AG09319 (cell line): ENCODE measurements around the gene UGT1A7.
A peak's percentile ranks its signal among the peaks of the same experiment; 100 is the strongest.

Experiments
- DNase-seq: peaks from one replicate; pipeline ENCODE4 v3.0.0-alpha.2; 2010; ENCODE audit warnings: low read depth; ENCODE audit errors: extremely low read depth
- CTCF ChIP-seq: IDR thresholded peaks from 2 replicates; pipeline ENCODE4 v1.5.1; 2011; ENCODE audit warnings: low read depth, mild to moderate bottlenecking, inconsistent platforms, low read length, moderate library complexity

UGT1A7 gene

GRCh38 chr2:233702238-233702637 lies 20.5 kb downstream of the UGT1A7 start:
- DNase-seq, result no peak
- no peak for TF ChIP-seq CTCF

DNA sequence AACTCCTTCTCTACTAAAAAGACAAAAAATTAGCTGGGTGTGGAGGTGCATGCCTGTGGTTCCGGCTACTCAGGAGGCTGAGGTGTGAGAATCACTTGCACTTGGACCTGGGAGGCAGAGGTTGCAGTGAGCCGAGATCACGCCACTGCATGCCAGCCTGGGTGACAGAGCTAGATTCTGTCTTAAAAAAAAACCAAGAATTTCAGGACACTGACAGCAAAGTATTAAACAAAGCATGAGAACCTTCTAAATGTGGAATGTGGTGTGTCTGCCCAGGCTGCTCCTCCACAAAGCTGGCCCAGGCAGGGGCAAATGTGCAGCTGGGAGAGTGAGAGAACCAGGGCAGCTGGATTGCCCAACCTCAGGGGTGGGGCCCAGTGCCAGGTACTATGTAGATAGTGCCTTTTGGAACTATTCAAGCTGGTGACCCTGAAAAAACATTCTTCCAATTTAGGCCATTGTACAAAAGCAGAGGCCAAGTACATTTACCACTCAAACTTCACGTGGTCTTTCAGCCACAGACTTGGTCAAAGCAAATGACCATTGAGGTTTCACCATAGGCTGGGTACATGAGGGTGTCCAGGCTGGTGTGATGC lies 24.3 kb downstream of the UGT1A7 start:
- no peak for TF ChIP-seq CTCF
- no peak for DNase-seq

- DNase-seq, result peak; percentile 8
Observed at GRCh38 chr2:233706720-233707119, 25.0 kb downstream of the UGT1A7 start.

DNA sequence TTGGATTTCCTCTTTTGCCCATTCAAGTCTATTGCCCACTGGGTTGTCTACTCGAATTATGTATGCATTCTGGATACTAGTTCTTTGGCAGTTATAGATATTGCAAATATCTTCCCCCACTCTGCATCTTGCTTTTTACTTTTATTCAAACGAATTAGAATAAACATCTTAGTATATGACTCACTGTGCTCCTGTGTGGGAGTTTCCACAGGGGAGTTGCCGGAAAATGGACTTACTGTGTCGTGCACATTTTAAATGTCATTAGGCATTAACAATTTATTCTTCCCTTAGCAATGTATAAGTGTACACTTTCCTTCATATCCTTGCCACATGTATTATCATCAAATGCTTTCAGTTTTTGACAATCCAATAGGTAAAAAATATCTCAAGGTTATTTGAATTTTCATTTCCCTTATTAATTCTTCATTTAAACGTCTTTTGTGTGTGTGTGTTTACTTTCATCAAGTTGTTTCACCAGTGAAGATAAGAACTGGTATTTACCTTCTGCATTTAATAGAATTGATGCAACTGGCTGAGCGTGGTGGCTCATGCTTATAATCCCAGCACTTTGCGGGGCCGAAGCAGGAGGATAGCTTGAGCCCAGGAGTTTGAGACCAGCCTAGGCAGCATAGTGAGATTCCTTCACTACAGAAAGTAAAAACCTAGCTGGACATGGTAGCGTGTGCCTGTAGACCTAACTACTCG lies 26.4 kb downstream of the UGT1A7 start:
- no peak for TF ChIP-seq CTCF
- no peak for DNase-seq

More at GRCh38 chr2:233706720-233707119, 25.0 kb downstream of the UGT1A7 start:
- TF ChIP-seq CTCF, result no peak

GRCh38 chr2:233708942-233709341 lies 27.2 kb downstream of the UGT1A7 start:
- DNase-seq, result no peak
- TF ChIP-seq CTCF, result no peak

GRCh38 chr2:233711312-233712008 lies 29.8 kb downstream of the UGT1A7 start:
- peak; percentile 95 for TF ChIP-seq CTCF
- DNase-seq, result peak; percentile 38

DNA sequence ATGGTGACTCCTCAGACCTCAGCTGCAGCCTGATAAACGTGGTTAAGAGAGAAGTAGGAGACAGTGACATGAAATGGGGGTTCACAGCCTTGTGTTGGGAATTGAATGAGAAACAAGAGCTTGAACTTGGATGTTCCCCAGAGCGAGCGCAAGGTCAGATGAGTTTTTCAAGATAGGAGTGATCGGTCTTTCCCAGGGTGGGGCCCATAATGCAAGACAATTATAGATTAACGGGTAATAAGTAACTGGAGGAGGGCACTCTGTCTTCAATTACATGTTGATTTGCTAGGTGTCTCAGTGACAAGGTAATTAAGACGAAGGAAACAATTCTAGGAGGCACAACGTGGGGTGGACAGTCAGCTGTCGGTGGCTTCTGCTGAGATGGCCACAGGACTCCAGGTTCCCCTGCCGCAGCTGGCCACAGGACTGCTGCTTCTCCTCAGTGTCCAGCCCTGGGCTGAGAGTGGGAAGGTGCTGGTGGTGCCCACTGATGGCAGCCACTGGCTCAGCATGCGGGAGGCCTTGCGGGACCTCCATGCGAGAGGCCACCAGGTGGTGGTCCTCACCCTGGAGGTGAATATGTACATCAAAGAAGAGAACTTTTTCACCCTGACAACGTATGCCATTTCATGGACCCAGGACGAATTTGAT lies 31.0 kb downstream of the UGT1A7 start, which contains the start of gene UGT1A5:
TSS of gene UGT1A5 (plus strand) at position 297 of the 651 bp plus-strand sequence. CDS start at position 382, 85 bp downstream.
- no peak for TF ChIP-seq CTCF
- DNase-seq, result no peak
